Calu3 (cell line): ENCODE results near the gene LRBA. TPM values are rescaled to one million over a fixed set of nuclear protein-coding genes. Genes with fewer than 3 reads are reported as not detected.

Experiments used
- BruUV-seq: library from RNA; stranded (reverse); fragments of 400-500 nt; replicated peaks from 2 replicates; lab custom pipeline; 2021; lab: Mats Ljungman, UMichigan
- CTCF ChIA-PET: fragments of 300-600 bp; sonication (Branson Sonifier 250); formaldehyde crosslinking; loops from one replicate; lab custom pipeline; 2022; ENCODE audit warnings: antibody characterized with exemption; lab: Charles Lee
- DNase-seq: peaks from one replicate; pipeline ENCODE4 v3.0.0; 2022
- H3K27ac Mint-ChIP-seq: one replicate; pipeline ENCODE4 v1.8.0; 2022; ENCODE audit warnings: mixed read lengths; ENCODE audit not compliant: unreplicated experiment
- H3K27me3 Mint-ChIP-seq: one replicate; pipeline ENCODE4 v1.8.0; 2022; ENCODE audit warnings: mixed read lengths; ENCODE audit not compliant: unreplicated experiment
- H3K36me3 Mint-ChIP-seq: one replicate; pipeline ENCODE4 v1.8.0; 2022; ENCODE audit warnings: mild to moderate bottlenecking, moderate library complexity, mixed read lengths; ENCODE audit not compliant: insufficient read depth, unreplicated experiment
- H3K4me1 Mint-ChIP-seq: one replicate; pipeline ENCODE4 v1.8.0; 2022; ENCODE audit warnings: mild to moderate bottlenecking, low read depth, mixed read lengths; ENCODE audit not compliant: unreplicated experiment
- H3K4me3 Mint-ChIP-seq: one replicate; pipeline ENCODE4 v1.8.0; 2022; ENCODE audit warnings: mild to moderate bottlenecking, low read depth, moderate library complexity, mixed read lengths; ENCODE audit not compliant: unreplicated experiment
- H3K9me3 Mint-ChIP-seq: one replicate; pipeline ENCODE4 v1.8.0; 2022; ENCODE audit warnings: low read depth, mixed read lengths; ENCODE audit not compliant: unreplicated experiment
- intact Hi-C: fragments of 100-400 bp; cut with micrococcal nuclease; formaldehyde crosslinking; loops from one replicate; pipeline ENCODE4 v1.10.0; 2022; ENCODE audit not compliant: unreplicated experiment
- total RNA-seq: library from RNA; stranded (reverse); gene quantifications from 2 replicates; pipeline ENCODE4 v1.2.3, GENCODE V29; 2022
- TF ChIP-seq, protein P1 (sequence below): fragments of 200-600 bp; IDR thresholded peaks from one replicate; pipeline ENCODE4 v1.8.0; 2022; ENCODE audit warnings: antibody characterized with exemption; ENCODE audit not compliant: unreplicated experiment

LRBA gene
- total RNA-seq, 1 experiment from 2014 or later = 49.0 TPM

GRCh38 chr4:150418757-150419410, 596.2 kb downstream of the LRBA start:
- no peak overlapping the region for H3K27ac Mint-ChIP-seq
- H3K4me3 Mint-ChIP-seq = no peak overlapping the region
- intact Hi-C loops = no loop called here
- DNase-seq = no peak
- CTCF ChIA-PET = no interaction called here
- no TSS peak for BruUV-seq
- no peaks in the 10 kb centered on the region for H3K36me3 Mint-ChIP-seq
- TF ChIP-seq, protein P1, sequence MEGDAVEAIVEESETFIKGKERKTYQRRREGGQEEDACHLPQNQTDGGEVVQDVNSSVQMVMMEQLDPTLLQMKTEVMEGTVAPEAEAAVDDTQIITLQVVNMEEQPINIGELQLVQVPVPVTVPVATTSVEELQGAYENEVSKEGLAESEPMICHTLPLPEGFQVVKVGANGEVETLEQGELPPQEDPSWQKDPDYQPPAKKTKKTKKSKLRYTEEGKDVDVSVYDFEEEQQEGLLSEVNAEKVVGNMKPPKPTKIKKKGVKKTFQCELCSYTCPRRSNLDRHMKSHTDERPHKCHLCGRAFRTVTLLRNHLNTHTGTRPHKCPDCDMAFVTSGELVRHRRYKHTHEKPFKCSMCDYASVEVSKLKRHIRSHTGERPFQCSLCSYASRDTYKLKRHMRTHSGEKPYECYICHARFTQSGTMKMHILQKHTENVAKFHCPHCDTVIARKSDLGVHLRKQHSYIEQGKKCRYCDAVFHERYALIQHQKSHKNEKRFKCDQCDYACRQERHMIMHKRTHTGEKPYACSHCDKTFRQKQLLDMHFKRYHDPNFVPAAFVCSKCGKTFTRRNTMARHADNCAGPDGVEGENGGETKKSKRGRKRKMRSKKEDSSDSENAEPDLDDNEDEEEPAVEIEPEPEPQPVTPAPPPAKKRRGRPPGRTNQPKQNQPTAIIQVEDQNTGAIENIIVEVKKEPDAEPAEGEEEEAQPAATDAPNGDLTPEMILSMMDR = no peak
- H3K27me3 Mint-ChIP-seq = no peaks in the 10 kb centered on the region
- no peaks in the 10 kb centered on the region for H3K9me3 Mint-ChIP-seq
- H3K4me1 Mint-ChIP-seq = no peaks in the 10 kb centered on the region

DNA sequence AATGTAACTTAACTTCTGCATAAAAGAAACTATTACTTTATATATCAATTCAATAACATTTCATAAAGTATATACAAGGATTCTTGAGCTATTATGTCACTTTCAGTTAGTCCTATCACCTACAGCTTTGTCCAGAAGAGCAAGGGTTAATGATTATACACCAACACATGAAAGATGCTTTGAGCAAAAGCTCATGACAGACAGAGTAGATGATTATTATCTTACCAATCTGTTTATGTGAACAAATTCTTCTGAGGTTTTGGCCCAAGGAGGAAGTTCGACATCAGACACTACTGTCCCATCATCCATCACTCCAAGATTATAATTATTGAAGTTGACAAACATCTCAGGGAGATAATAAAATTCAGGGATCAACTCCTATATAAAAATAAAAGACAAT, 599.9 kb downstream of the LRBA start:
- TF ChIP-seq, protein P1 = no peak
- no TSS peak for BruUV-seq
- no peak for DNase-seq
- no peaks in the 10 kb centered on the region for H3K27me3 Mint-ChIP-seq
- H3K36me3 Mint-ChIP-seq = no peaks in the 10 kb centered on the region
- intact Hi-C loops = no loop called here
- H3K4me3 Mint-ChIP-seq = no peak overlapping the region
- H3K27ac Mint-ChIP-seq = no peak overlapping the region
- peaks cover 7% of the 10 kb centered on the region for H3K4me1 Mint-ChIP-seq
- no peaks in the 10 kb centered on the region for H3K9me3 Mint-ChIP-seq
- CTCF ChIA-PET = no interaction called here

DNA sequence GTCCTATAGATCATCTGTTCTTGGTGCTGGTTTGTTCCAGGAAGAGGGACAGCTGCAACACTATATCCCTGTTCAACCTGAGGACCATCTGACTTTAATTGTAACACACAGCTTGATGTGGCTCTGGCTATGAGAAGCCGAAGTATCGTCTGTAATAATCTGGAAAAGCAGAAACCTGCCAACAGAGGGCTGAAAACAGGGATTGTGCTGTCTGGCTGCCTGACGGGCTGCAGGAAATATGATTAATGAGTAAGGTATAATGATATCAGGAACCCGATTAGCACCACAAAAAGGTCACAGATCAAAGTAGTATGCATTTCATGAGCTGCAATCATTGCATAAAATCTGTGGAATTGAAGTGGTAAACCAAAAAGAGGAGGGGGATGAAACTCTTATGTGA, 603.6 kb downstream of the LRBA start:
- intact Hi-C loops = no loop called here
- Mint-ChIP-seq H3K27ac (no peak overlapping the region), H3K4me3 (no peak overlapping the region), H3K4me1 (peaks cover 7% of the 10 kb centered on the region), H3K36me3 (no peaks in the 10 kb centered on the region), H3K9me3 (no peaks in the 10 kb centered on the region), H3K27me3 (no peaks in the 10 kb centered on the region)
- TF ChIP-seq, protein P1 = no peak
- CTCF ChIA-PET = no interaction called here
- DNase-seq = no peak
- no TSS peak for BruUV-seq

DNA sequence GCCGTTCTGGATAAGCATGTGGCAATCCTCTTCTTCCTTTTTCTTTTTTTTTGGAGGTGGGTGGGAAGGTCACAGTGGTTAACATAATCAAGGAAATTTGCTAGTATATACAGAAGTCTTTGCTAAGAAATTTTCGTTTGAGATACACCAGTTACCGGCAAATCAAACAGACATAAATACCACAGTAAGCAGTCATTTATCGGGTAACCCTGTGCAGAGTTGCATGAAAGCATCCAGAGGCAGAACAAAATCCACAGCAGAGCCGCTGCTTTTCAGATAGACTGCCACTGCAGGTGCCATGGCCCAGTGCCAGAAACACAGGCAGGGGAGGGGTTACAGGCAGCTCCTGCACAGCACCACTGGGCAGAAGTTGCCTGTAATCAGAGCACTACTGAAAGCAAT, 612.2 kb downstream of the LRBA start:
- TF ChIP-seq, protein P1 = no peak
- CTCF ChIA-PET = no interaction called here
- peak; percentile 27 for DNase-seq
- H3K36me3 Mint-ChIP-seq = no peaks in the 10 kb centered on the region
- no peak overlapping the region for H3K27ac Mint-ChIP-seq
- BruUV-seq = no TSS peak
- no peaks in the 10 kb centered on the region for H3K4me1 Mint-ChIP-seq
- no peaks in the 10 kb centered on the region for H3K27me3 Mint-ChIP-seq
- no peaks in the 10 kb centered on the region for H3K9me3 Mint-ChIP-seq
- intact Hi-C loops = no loop called here
- no peak overlapping the region for H3K4me3 Mint-ChIP-seq
